ENCODE results near the gene MCEE.

Gene MCEE

DNA sequence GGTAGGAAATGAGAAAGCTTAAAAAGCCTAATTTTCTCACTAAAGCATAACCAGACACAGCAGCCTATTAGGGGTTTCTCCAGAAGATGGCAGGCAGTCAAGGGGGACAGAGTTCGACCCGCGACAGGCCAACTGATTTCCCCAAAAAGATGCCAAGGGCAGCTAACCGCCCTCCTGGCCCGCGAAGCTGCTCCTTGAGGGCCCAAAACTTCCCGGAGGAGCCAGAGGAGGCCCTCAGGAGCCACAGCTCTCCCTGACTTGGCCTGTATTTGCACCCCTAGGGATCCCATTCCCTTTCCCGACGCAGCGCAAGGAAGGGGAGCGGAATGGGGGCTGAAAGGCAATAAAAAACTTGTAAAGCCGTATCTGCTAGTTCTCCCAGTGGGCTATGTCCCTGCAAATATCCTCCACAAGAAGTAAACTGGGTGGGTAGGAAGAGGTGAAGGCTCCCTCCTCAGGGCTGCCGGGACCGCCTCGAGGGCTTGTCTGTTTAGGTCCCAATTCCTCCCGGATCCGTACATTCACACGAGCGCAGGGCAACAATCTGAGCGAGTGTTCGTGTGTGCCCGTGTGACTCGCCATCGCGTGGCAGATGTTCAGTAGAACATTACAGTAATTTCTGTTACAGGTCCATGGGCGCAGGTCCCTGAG is 62.3 kb downstream of the MCEE start:
- Histone ChIP-seq H3K4me3 (ENCODE audit: control insufficient read depth in 1 of 7, extremely low read depth in 1 of 7, insufficient read depth in 4 of 7, low read depth in 2 of 7, low read length in 6 of 7) (peak overlapping the region; percentile 69 to 95 (median 89)), H3K9me3 (ENCODE audit: control extremely low read depth in 1 of 5, control insufficient read depth in 4 of 5, insufficient read depth in 2 of 5, low read depth in 1 of 5, low read length in 4 of 5) (no peaks in the 10 kb centered on the region), H3K36me3 (ENCODE audit: control insufficient read depth in 4 of 4, insufficient read depth in 4 of 4, low read length in 3 of 4) (peaks cover 0 to 7% (median 0%) of the 10 kb centered on the region in 4 experiments)

DNA sequence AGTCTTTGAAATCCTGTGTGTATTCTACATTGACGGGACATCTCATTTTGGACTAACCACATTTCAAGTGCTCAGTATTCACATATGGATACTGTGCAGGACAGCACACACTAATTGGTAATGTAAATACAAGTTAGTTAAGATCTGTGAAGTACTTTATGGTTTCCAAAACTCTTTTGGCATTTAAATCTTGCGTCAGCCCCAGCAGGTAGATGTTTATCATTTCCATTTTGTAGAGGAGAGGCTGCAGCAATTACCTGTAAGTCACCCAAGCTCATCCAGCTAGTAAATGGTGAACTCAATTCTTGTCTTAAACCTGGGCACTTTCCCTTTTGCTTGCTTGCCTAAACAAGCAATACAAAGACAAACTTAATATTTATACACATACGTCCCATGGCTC is 63.2 kb downstream of the MCEE start:
- ChIA-PET CTCF (interaction anchor here (0.8 to 5.5 kb wide), 8 partner anchors 9 to 87 kb away, joined by 3 to 42 read pairs (median 5); partner anchors contain the start of genes MCEE and MPHOSPH10), POLR2A (interaction anchor here (4.3 kb wide), 1 partner anchor 63 kb away, joined by 19 read pairs; the partner anchor contains the start of genes MCEE and MPHOSPH10)
- no peaks in the 10 kb centered on the region for H3K9me3 ChIP-seq (ENCODE audit: control extremely low read depth in 1 of 5, control insufficient read depth in 4 of 5, insufficient read depth in 2 of 5, low read depth in 1 of 5, low read length in 4 of 5)
- no peaks in the 10 kb centered on the region for H3K27me3 ChIP-seq (replicated peaks in 2 of 5; ENCODE audit: control insufficient read depth in 4 of 5, insufficient read depth in 5 of 5, low read length in 4 of 5)
- peaks cover 23 to 71% (median 58%) of the 10 kb centered on the region in 4 experiments for H3K4me1 ChIP-seq (ENCODE audit: control extremely low read depth in 1 of 4, control insufficient read depth in 4 of 4, insufficient read depth in 4 of 4, low read length in 3 of 4)
- 92% methylated on average over 2 of the region's 3 CpGs for WGBS (ENCODE audit: insufficient coverage)
- H3K27ac ChIP-seq (ENCODE audit: insufficient read depth in 1 of 2, low read depth in 1 of 2, low read length in 2 of 2, poor library complexity in 1 of 2, severe bottlenecking in 2 of 2), result no peak overlapping the region
- H3K36me3 ChIP-seq (ENCODE audit: control insufficient read depth in 4 of 4, insufficient read depth in 4 of 4, low read length in 3 of 4), result peaks cover 0 to 4% (median 0%) of the 10 kb centered on the region in 4 experiments
- H3K4me3 ChIP-seq (ENCODE audit: control insufficient read depth in 1 of 7, extremely low read depth in 1 of 7, insufficient read depth in 4 of 7, low read depth in 2 of 7, low read length in 6 of 7), result no peak overlapping the region
- no peak for DNase-seq

More for the DNA sequence above, 62.3 kb downstream of the MCEE start:
- CTCF ChIA-PET, result interaction anchor here (0.6 to 5.5 kb wide), 14 partner anchors 9 to 88 kb away, joined by 3 to 42 read pairs (median 4); partner anchors contain the start of genes MCEE and MPHOSPH10
- H3K27me3 ChIP-seq (replicated peaks in 2 of 5; ENCODE audit: control insufficient read depth in 4 of 5, insufficient read depth in 5 of 5, low read length in 4 of 5), result no peaks in the 10 kb centered on the region
- 1% methylated on average over 19 of the region's 26 CpGs for WGBS (ENCODE audit: insufficient coverage)
- POLR2A ChIA-PET, result interaction anchor here (0.5 to 4.3 kb wide), 7 partner anchors 14 to 86 kb away, joined by 3 to 19 read pairs (median 4); partner anchors contain the start of genes MCEE and MPHOSPH10
- H3K27ac ChIP-seq (ENCODE audit: insufficient read depth in 1 of 2, low read depth in 1 of 2, low read length in 2 of 2, poor library complexity in 1 of 2, severe bottlenecking in 2 of 2), result peak overlapping the region; percentile 89
- H3K4me1 ChIP-seq (ENCODE audit: control extremely low read depth in 1 of 4, control insufficient read depth in 4 of 4, insufficient read depth in 4 of 4, low read length in 3 of 4), result peaks cover 27 to 80% (median 65%) of the 10 kb centered on the region in 4 experiments
- DNase-seq, result peak in 2 of 3 donors; percentile 30 to 60

DNA sequence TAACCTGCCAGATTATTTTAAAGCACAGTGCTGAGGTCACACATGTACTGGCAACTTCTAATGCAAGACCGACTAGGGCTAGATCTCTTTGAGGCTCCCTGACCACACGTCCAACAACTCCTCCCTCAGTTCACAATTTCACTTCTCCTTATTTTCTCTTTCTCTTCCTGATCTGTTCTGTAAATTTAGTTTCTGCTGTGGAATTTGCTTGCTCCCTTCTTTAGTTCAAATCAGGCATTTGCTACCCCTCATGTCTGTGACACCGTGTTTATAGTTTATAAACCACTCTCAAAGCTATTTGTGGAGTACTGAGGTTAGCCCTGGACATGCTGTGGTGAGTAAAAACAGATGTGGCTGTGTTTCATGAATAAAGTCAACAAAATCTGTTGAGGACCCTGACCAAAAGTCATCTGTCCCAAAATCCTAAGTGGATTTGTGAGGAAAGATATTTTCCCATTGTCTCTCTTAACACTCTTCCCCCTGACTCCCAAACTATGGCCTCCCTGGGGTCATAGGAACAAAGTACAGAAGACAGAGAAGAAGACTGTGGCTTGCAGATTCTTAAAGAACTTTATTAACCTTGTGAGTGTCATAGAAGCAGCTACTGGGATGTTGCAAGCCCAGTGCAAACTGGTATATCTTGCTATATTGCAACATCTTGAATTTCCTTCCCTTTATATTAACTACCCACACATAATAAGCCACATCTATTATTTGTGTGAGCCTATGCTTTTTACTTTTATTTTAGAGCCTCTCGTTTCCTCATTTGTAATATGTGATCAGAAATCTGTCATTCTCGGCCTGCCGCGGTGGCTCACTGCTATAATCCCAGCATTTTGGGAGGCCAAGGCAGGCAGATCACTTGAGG is 65.0 kb downstream of the MCEE start:
- Histone ChIP-seq H3K4me3 (ENCODE audit: control insufficient read depth in 1 of 7, extremely low read depth in 1 of 7, insufficient read depth in 4 of 7, low read depth in 2 of 7, low read length in 6 of 7) (peak overlapping the region in 2 of 7 experiments; percentile 8 to 13), H3K9me3 (ENCODE audit: control extremely low read depth in 1 of 5, control insufficient read depth in 4 of 5, insufficient read depth in 2 of 5, low read depth in 1 of 5, low read length in 4 of 5) (no peaks in the 10 kb centered on the region), H3K4me1 (ENCODE audit: control extremely low read depth in 1 of 4, control insufficient read depth in 4 of 4, insufficient read depth in 4 of 4, low read length in 3 of 4) (peaks cover 16 to 53% (median 39%) of the 10 kb centered on the region in 4 experiments), H3K36me3 (ENCODE audit: control insufficient read depth in 4 of 4, insufficient read depth in 4 of 4, low read length in 3 of 4) (no peaks in the 10 kb centered on the region), H3K27ac (ENCODE audit: insufficient read depth in 1 of 2, low read depth in 1 of 2, low read length in 2 of 2, poor library complexity in 1 of 2, severe bottlenecking in 2 of 2) (peak overlapping the region in 1 of 2 experiments; percentile 18), H3K27me3 (replicated peaks in 2 of 5; ENCODE audit: control insufficient read depth in 4 of 5, insufficient read depth in 5 of 5, low read length in 4 of 5) (no peaks in the 10 kb centered on the region)
- DNase-seq, result peak; percentile 33 to 86 (median 77)
- WGBS (ENCODE audit: insufficient coverage), result 55% methylated on average over 6 of the region's 7 CpGs
- POLR2A ChIA-PET, result no interaction called here
- CTCF ChIA-PET, result interaction anchor here (1.1 kb wide), 1 partner anchor 36 kb away, joined by 6 read pairs; no protein-coding TSS in a partner anchor

DNA sequence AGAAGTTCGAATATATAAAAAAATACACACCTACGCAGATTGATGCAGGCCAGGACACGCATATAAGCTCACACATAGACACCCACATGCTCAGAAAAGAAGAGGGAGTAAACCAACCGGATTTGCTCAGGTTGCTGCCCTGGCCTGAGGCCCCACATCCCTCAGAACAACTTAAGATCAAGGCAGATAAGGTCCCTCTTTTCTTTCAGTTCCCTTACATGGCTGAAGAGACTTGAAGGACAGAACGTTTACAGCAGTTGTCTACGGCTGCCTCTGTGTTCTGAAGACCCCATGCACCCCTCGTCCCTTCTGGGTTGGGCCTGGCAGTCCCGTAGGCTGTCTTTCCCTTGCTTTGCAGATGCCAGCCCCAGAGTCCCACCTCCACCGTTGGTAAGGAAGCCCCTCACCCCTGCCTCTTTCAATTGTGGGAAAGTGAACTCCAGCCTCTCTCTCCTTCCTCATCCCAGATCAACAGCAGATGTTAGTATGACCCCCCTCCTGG is 65.9 kb downstream of the MCEE start:
- 85% methylated on average over 8 of the region's 9 CpGs for WGBS (ENCODE audit: insufficient coverage)
- no peaks in the 10 kb centered on the region for H3K36me3 ChIP-seq (ENCODE audit: control insufficient read depth in 4 of 4, insufficient read depth in 4 of 4, low read length in 3 of 4)

DNA sequence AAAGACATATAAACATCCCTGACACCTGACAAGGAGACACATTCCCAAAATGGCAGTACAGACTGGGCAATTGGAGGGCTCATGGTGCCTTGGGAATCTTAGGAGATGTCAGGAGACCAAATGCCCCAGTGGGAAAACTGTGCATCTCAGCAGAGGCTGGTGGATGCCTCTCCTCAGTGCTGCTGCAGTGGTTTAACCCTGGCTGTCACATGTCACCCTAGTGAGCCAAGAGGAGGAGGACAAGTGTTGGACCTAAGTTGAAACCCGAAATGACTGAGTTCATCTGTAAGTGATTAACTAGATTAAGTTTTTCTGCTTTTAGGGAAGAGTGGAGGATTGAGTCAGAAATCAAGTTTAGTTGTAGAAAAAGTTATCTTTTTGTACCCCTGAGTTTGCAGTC is 66.8 kb downstream of the MCEE start:
- ChIA-PET POLR2A (no interaction called here), CTCF (no interaction called here)
- Histone ChIP-seq H3K27ac (ENCODE audit: insufficient read depth in 1 of 2, low read depth in 1 of 2, low read length in 2 of 2, poor library complexity in 1 of 2, severe bottlenecking in 2 of 2) (no peak overlapping the region), H3K36me3 (ENCODE audit: control insufficient read depth in 4 of 4, insufficient read depth in 4 of 4, low read length in 3 of 4) (no peaks in the 10 kb centered on the region), H3K27me3 (replicated peaks in 2 of 5; ENCODE audit: control insufficient read depth in 4 of 5, insufficient read depth in 5 of 5, low read length in 4 of 5) (no peaks in the 10 kb centered on the region), H3K9me3 (ENCODE audit: control extremely low read depth in 1 of 5, control insufficient read depth in 4 of 5, insufficient read depth in 2 of 5, low read depth in 1 of 5, low read length in 4 of 5) (no peaks in the 10 kb centered on the region), H3K4me3 (ENCODE audit: control insufficient read depth in 1 of 7, extremely low read depth in 1 of 7, insufficient read depth in 4 of 7, low read depth in 2 of 7, low read length in 6 of 7) (no peak overlapping the region), H3K4me1 (ENCODE audit: control extremely low read depth in 1 of 4, control insufficient read depth in 4 of 4, insufficient read depth in 4 of 4, low read length in 3 of 4) (peaks cover 6 to 38% (median 26%) of the 10 kb centered on the region in 4 experiments)
- no peak for DNase-seq
- 100% methylated on average over 1 of the region's 1 CpG for WGBS (ENCODE audit: insufficient coverage)

More for the DNA sequence above, 65.9 kb downstream of the MCEE start:
- peak overlapping the region in 1 of 2 experiments; percentile 18 for H3K27ac ChIP-seq (ENCODE audit: insufficient read depth in 1 of 2, low read depth in 1 of 2, low read length in 2 of 2, poor library complexity in 1 of 2, severe bottlenecking in 2 of 2)
- CTCF ChIA-PET, result no interaction called here
- POLR2A ChIA-PET, result no interaction called here
- no peaks in the 10 kb centered on the region for H3K9me3 ChIP-seq (ENCODE audit: control extremely low read depth in 1 of 5, control insufficient read depth in 4 of 5, insufficient read depth in 2 of 5, low read depth in 1 of 5, low read length in 4 of 5)
- H3K27me3 ChIP-seq (replicated peaks in 2 of 5; ENCODE audit: control insufficient read depth in 4 of 5, insufficient read depth in 5 of 5, low read length in 4 of 5), result no peaks in the 10 kb centered on the region
- H3K4me3 ChIP-seq (ENCODE audit: control insufficient read depth in 1 of 7, extremely low read depth in 1 of 7, insufficient read depth in 4 of 7, low read depth in 2 of 7, low read length in 6 of 7), result peak overlapping the region in 1 of 7 experiments; percentile 30
- H3K4me1 ChIP-seq (ENCODE audit: control extremely low read depth in 1 of 4, control insufficient read depth in 4 of 4, insufficient read depth in 4 of 4, low read length in 3 of 4), result peaks cover 8 to 44% (median 31%) of the 10 kb centered on the region in 4 experiments
- DNase-seq, result no peak

DNA sequence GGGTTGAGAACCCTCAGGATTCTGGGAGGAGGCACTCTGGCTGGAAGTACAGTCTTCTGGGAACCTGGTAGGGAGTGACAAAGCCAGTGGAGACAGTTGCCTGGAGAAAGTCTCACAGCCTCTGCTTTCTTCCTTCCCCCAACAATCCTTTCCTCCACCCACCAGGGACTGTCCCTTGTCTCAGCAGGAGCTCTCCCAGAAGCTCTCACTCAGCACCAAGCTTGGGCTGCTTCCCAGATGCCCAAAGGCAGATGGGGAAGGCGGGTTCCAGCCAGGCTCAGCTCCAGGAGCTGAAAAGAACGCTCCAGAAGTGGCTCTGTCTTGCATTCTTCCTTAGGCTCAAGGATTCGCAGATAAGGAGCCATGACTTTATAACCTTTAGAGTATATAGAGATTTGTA is 69.2 kb downstream of the MCEE start:
- POLR2A ChIA-PET, result no interaction called here
- DNase-seq, result no peak
- H3K9me3 ChIP-seq (ENCODE audit: control extremely low read depth in 1 of 5, control insufficient read depth in 4 of 5, insufficient read depth in 2 of 5, low read depth in 1 of 5, low read length in 4 of 5), result no peaks in the 10 kb centered on the region
- no peaks in the 10 kb centered on the region for H3K36me3 ChIP-seq (ENCODE audit: control insufficient read depth in 4 of 4, insufficient read depth in 4 of 4, low read length in 3 of 4)
- peaks cover 6 to 28% (median 19%) of the 10 kb centered on the region in 4 experiments for H3K4me1 ChIP-seq (ENCODE audit: control extremely low read depth in 1 of 4, control insufficient read depth in 4 of 4, insufficient read depth in 4 of 4, low read length in 3 of 4)
- CTCF ChIA-PET, result interaction anchor here (1.2 kb wide), 1 partner anchor 40 kb away, joined by 3 read pairs; no protein-coding TSS in a partner anchor
- H3K27me3 ChIP-seq (replicated peaks in 2 of 5; ENCODE audit: control insufficient read depth in 4 of 5, insufficient read depth in 5 of 5, low read length in 4 of 5), result no peaks in the 10 kb centered on the region
- no peak overlapping the region for H3K27ac ChIP-seq (ENCODE audit: insufficient read depth in 1 of 2, low read depth in 1 of 2, low read length in 2 of 2, poor library complexity in 1 of 2, severe bottlenecking in 2 of 2)
- 92% methylated on average over 2 of the region's 3 CpGs for WGBS (ENCODE audit: insufficient coverage)
- H3K4me3 ChIP-seq (ENCODE audit: control insufficient read depth in 1 of 7, extremely low read depth in 1 of 7, insufficient read depth in 4 of 7, low read depth in 2 of 7, low read length in 6 of 7), result no peak overlapping the region

Measured in common myeloid progenitor, CD34-positive (primary cell).